ENCODE measurements around the gene RNASE7.
"Not testable (repeated sequence)": the region's sequence is repeated elsewhere in the genome, so short reads cannot be mapped to it uniquely, and the experiment has no call there.

RNASE7 gene, protein sequence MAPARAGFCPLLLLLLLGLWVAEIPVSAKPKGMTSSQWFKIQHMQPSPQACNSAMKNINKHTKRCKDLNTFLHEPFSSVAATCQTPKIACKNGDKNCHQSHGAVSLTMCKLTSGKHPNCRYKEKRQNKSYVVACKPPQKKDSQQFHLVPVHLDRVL

DNA sequence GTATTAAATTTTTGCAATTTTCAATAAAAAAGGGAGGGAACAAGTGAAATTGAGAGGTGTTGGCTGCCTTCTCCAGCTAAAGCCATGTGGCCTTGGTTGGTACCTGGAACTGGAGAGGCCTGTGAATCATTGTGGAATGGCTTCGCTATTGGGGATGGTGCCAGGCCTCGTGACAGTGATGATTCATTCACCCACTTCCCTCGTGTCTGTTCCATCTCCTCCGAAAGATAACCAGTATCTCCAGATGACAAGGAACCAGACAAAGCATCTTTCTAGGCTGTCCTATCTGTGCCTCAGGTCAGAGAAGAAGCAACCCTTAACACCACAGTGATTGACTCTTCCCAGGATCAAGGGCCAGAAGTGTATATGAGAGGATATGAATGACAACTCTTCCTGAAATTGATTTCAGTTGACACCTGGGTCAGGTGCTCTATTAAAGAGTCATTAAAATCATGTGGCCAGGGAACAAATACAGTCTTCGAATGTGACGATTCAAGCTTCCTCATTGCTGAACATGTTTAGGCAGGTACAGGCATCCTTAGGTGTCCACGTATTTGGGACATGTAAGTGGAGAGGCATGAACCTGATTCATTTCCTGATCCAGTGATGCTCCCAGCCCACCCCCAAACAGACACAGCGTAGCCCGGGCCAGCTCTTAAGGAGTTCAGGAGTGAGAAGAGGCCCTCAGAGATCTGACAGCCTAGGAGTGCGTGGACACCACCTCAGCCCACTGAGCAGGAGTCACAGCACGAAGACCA is at the start of gene RNASE7:
TSS of gene RNASE7 (plus strand) at position 687 of the 758 bp plus-strand sequence. CDS start 631 bp downstream, outside the sequence.
- DNase-seq, result no peak

DNA sequence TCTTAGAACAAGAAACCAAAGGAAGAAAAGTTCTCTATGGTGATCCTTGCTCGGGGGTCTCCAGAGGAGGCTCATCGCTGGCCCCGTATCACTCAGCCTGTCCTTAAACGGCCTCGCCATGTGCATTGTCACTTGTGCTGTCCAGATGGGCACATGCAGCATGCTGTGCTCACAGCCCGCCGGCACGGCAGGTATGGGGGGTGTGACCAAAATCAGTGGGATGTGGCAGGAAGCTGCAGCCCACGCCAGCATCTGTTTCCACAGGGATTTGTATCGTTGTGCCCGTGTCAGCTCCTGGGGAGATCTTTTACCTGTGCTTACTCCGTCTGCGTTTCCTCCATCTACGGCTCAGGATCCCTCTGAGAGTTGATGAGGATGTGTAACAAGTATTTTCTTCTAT is 45.6 kb upstream of the RNASE7 start:
- no peak for DNase-seq

DNA sequence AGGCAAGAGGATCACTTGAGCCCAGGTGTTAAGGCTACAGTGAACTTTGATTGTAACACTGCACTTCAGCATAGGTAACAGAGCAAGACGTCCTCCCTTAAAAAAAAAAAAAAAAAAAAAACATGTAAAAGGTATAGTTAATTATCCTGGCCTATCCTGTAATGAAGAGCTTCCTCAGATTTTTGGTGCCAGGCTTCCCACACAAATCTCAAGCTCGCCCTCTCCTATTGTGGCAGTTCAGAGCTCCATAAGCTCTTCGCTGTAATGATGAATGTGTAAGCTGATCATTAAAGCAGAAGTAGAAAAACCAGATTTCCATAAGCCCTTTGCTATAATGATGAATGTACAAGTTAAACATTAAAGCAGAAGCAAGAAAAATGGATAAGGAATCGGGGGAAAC is 45.0 kb upstream of the RNASE7 start:
- DNase-seq, result no peak

DNA sequence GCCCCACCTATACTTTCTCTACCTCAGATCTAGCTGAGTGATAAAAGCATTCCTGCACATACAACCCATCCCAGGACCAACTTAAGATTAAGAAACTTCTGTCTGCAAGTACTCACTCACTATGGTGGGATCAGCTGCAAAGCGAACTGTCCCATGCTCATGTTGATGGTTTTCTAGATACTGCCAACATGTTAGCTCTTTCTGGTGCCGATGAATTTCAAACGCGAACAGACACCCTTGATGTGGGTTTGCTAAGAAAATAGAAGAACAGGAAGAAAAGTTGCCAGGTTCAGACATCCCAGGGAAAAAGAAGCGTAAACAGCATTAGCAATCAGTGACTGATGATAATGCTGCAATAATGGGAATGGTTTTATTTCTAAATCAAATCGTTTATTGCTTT is 44.6 kb upstream of the RNASE7 start:
- no peak for DNase-seq

DNA sequence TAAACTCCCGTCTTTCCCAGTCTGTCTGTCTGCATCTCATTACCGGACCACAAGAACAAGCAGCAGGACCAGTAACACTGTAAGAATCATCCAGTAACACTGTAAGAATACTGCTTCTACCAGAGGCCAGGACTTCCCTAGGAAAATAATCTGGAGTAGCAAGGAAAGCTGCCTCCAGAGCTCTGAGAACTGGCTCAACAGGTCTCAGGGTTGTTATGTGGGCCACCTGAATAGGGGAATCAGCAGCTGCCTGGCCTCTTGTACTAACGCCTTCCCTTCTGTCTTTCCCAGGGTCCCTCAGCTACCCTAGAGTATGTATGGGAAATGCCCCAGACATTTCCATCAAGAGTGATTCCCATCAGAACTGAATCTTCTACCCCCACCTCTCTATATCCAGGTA is 44.0 kb upstream of the RNASE7 start:
- no peak for DNase-seq

DNA sequence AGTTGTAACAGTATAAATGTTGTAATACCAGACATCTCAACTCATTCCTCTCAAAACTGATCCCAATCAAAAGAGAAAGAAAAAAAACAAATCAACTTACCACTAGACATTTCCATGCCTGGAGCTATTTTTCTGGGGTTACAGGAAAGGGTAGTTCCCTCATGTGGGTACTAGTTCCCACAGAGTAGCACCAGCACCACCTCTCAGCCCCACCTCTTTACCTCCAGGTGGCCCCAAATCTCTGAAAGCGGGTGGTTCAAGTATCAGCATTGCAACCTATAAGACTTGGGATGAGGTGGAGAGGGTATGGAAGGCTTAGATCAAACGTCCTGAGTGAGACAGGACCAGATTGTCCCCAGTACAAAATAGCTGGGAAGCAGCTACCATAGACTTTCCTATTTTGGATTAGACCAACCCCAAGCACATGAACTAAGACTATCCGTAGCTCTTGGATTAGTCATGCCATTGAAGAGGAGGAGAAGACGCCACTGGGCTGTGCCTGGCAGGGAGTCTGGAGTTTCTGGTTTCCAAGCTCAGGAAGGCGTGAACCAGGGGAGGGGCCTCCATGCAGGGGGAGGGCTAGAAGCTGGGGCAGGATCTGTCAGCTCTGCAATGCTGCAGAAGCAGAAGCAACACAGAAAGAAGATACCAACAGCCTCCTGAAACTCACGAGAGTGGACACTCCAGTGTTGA is 43.3 kb upstream of the RNASE7 start, which contains the start of gene SLC39A2:
TSS of gene SLC39A2 (plus strand) at position 620 of the 693 bp plus-strand sequence. CDS start 154 bp downstream, outside the sequence.
- no peak for DNase-seq

DNA sequence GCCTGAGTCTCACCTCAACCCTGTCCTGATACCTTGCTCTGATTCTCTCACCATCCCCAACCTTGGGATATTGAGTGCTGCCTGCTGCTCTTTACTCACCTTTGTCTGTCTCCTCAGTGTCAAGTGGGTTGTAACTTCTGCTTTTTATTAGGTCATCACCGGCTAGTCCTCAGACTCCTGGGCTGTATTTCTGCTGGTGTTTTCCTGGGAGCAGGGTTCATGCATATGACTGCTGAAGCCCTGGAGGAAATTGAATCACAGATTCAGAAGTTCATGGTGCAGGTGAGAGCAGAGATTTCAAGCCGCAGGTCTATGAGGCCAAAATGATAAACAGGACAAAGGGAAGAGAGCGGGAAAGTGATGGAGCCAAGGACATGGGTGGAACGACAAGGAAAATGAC is 42.6 kb upstream of the RNASE7 start:
- no peak for DNase-seq

DNA sequence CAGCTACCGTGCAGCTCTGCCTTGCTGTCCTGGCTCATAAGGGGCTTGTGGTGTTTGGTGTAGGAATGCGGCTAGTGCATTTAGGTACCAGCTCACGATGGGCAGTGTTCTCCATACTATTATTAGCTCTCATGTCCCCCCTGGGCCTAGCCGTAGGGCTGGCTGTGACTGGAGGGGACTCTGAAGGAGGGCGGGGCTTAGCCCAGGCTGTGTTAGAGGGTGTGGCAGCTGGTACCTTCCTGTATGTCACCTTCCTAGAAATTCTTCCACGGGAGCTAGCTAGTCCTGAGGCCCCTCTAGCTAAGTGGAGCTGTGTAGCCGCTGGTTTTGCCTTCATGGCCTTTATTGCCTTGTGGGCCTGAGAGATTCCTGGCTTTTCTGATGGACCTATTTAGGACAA is 40.9 kb upstream of the RNASE7 start:
- no peak for DNase-seq

DNA sequence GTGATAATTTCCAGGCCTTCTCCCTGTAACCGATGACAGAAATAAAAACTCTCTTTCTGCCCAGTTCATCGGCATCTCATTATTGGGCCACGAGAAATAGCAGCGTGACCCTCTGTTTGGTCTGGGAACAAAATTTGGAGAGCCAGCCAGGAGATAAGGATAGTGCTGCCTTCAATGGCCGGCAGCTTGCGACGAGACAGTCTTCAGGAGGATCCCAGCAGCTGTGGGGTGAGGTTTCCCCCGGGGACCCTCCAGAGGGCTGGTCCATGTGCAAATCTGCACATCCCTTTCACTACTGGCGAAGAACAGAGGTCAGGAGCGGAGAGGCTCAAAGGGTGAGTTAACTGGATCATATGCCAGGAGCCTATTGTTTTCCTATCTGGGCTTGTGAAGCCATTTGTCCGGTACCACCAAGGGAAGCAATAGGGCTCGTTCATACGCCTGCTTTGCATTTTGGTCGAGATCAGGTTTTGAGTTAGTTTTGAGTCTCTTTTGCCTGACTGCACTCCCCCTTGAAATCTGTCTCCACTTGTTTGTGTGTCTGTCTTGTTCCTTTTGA is 38.3 kb upstream of the RNASE7 start:
- no peak for DNase-seq

DNA sequence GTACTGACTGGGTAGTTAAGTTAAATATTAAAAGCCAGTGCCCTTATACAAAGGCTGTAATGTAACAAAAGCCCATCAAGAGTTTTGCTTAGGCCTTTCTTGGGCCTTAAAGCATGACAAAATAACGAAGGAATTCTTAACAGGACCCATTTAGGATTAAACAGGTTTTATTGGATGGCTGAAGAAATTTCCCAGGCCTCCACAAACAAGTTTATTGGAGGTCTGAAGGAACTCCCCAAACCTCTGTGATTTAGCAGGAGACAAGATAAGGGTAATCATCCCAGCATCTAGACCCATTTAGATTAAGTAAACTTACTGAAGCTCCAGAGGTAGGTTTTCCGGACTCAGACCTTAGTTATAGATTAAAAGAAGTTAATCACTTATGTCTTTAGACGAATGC is 32.4 kb upstream of the RNASE7 start:
- not testable (repeated sequence) for DNase-seq

DNA sequence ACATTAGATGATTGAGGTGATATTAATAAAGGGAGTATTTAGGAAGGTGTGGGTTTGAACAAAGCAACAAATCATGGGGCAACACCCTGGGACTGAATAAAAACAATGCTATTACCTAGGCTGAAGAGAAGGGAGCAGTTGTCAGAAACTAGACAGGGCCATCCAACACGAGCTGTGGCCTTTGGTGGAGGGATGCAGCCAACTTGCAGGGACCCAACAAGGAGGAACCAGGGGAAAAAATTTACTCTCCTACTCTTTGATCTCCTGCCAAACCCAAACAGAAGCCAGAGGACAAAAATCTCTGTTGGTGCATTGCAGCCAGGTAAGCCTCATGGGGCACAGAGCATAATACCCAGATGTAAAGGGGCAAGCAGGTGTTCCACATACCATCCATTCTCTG is 31.0 kb upstream of the RNASE7 start:
- DNase-seq, result no peak

DNA sequence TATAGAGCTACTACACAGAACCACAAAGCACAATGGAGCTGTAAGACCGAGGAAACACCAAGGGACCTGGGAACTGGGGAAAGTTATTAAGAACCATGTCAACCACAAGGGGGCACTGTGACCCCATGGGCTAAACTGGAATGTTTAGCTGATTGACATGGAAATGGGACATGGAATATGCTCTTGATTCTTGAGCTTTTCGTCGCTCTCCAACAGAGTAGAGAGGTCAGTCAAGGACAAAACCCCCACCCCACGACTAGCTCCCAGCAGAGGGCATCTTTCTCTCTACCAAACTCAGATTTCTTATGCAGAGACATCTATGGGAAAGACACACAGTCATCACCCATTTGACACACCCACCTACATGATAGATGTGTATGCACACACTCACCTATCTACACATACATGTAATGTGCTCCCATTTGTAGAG is 27.4 kb upstream of the RNASE7 start:
- DNase-seq, result peak; percentile 73 to 95

DNA sequence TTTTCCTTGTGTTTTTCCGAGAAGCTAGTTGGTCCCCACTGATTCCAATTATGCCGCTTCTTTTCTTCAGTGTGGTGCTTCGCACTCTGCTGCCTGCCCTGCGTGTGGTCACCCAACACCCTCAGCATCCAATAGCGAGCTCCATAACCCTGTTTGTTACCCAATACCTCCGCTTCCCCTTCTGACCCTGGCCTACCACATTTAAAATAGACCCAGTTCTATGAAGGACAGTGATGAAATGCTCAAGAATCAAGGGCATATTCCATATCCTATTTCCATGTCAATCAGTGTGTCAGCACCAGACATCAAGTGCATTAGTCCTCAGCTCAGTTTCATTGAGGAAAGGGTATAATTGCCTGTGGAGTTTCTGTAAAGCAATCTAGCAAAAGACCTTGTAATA is 26.9 kb upstream of the RNASE7 start:
- no peak for DNase-seq

DNA sequence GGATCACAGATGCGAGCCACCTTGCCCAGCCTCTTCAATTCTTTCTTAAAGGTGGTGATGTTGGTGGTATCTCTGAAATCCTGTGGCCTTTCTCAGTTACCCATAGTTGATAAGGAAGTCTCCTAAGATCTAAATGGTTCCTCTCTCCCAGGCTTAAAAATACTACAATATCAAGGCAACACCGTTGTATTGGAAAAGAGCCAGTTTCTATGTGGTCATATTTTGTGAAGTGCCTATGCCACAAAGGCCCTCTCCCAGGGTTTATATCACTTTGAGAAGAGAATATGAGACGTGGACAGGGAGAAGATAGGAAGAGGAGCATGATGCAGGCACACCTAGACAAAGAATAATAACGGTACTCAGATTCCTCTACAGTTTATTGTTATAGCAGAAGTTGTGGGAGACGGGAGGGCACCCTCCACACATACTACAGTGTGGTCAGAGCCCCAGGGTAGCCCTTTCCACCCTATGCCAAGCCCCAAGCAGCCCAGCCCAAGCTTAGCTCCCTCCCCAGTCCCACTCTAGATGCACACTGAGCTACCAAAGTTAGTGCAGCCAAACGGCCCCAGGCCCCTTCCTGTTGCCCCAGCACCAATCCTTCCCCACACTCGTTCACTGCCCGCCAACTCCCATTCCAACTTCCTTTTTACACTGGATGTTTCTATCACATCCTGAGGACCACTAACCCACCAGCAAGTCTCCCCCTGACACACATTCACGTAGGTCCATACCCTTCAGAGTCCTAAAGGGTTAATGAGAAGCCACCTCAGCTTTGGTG is 25.6 kb upstream of the RNASE7 start:
- DNase-seq, result no peak

DNA sequence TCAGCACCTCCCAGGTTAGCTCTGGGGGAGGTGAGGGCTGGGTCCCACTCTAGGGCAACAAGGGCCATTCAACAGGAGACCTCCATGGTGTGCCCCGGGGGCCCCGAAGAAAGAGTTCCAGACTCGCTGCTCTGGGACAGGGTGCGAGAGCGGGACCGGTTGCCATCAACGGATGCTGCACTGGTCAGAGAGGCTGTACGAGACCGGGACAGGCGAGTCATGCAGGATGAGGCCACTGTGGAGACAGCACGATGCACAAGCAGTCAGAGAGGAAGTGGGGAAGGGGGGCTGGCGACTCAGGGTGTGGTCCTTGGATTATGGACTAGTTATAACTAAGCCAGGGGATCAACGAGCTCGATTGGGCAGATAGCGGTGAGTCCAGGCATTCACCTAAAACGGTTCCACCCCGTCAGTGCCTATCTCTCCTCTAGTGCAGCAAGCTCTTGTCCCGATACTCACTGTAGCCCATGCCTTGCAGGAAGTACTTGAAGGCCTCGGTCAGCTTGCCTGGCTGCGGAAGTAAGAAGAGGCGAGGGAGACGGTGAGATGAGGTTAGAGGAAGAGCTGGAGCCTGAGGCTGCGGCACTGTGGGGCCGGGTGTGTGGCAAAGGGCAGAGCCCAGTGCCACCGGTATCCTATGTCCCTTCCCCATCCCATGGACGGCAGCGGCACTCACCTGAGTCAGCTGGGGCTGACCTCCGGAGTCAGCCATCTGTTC is 24.5 kb upstream of the RNASE7 start:
- no peak for DNase-seq

DNA sequence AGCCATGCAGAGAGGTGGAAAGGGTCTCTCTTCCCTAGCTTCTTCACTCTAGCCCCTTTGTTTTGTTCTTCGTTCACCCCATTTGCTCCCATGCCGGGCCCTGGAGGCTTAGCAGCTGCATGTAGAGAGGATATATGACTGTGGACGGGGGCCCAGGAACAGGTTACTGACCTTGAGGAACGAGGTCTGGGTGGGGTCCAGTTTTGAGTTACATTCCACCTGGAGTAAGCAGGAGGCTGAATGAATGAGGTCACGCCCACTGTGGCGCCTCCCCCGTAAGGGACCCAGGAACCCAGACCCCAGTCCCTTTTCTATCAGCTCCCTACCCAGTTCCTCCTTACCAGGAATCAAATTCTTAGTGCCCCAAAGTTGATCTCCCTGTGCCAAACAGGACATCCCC is 23.9 kb upstream of the RNASE7 start:
- no peak for DNase-seq

DNA sequence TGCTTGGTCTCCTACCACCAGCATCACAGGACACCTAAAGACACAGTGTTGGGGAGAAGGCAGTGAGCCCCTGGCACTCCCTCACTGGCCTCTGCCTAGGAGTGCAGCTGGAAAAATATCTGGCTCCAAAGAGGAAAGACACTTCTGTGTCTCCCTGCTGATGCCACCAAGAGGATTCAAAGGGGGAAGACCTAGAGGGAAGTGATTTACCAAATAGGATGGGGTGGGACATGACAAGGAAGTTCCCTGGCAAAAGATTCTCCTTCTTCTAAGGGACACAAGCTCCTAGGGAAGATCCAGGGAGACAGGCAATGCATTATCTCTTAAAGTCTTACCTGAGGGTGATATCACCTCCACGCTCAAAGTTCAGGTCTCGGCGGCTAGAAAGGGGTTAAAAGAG is 23.4 kb upstream of the RNASE7 start:
- no peak for DNase-seq

DNA sequence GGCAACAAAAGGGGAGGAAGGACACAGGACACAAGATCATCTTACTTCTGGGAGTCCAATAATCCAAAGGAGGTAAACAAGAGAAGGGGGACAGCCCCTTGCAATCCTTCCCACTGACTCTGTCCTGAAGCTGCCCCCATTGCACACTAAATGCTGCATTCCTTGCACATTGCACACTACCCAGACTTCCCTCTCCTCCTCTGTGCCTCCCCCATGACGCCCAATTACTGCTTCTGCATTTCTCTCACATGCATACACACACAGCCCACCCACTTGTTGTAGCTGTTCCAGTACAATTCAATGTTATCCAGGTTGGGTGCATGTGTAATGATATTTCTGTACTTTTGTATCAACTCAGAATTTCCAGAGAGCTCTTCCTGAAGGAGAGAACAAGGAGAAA is 22.8 kb upstream of the RNASE7 start:
- no peak for DNase-seq

DNA sequence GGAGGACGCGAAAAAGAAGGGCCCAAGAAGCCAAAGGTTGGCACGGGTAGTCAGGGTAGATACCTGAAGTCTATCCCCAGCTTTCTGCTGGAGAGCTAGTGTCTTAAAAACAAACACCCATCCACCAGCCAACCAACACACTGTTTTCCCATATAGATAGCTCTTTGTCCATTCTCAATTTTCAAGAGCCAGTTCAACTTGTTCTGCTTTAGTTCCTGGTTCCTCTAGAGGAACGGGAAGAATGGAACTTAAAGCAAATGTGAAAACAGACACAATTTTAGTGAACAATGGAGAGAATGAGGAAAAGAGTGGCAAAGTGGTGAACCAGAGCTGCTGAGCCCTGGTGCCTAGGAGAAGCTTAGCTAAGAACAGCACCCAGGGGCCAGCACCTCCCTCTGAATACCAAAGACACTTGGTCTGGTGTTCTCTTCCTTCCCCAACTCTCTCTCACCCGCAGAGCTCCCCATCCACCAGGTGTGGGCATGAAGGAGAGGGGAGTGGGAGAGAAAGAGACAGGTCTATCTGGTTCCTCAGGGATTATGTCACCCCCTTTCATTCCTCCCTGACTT is 21.1 kb upstream of the RNASE7 start:
- no peak for DNase-seq

DNA sequence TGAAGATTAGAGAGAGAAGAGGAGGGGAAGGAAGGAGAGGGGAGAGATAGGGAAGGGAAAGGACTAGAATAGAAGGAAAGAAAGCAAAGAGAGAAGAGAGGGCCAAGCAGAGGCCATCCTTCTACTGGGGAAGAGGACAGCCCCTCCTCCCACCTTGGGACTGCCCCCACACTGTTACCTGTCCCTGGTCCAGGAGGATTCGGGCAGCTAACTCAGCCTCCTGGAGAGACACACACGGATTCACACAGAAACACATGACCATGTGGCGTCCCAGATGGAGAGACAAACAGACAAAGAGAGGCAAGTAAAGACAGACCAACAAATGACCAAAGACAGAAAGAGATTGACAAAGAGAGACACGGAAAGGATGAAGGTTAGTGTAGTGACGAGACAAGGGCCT is 19.5 kb upstream of the RNASE7 start:
- no peak for DNase-seq

DNA sequence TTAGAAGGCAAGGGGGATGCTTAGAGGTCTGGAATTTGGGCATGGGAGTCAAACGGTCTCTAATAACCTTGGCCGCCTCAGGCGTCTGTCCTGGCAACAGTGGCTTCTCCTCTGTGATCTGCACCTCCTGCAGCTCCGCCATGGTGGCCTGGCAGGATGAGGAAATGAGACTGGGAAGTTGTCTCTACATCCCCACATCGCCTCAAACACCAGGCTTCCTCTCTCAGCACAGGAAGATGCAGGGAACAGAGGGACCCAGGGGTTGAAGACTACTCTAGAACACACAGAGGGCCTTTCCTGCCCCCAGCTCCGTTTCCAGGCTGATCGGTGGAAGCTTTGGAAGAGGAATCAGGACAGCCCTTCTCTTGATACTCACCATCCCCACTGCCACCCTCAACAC is 19.0 kb upstream of the RNASE7 start:
- no peak for DNase-seq
